ENCODE data around the gene OSCP1. TPM values are rescaled to one million over a fixed set of nuclear protein-coding genes. Genes with fewer than 3 reads are reported as not detected.

OSCP1 gene
- total and polyA plus RNA-seq, 2 donors (not counting 3 experiments of a cell fraction or from before 2014, with no cell fraction given): 4.6 to 8.3 TPM

- no peak for TF ChIP-seq GATA2 (IDR thresholded peaks at IDR 0.05; ENCODE audit: insufficient read depth, insufficient read length, low read depth, low read length)
- no peak for TF ChIP-seq MYC (IDR thresholded peaks at IDR 0.05; ENCODE audit: low read depth, low read length)
- no peak for TF ChIP-seq JUN (IDR thresholded peaks at IDR 0.05; ENCODE audit: borderline replicate concordance, insufficient read depth, insufficient read length, low read depth)
- no peak for TF ChIP-seq POLR2AphosphoS5 (IDR thresholded peaks at IDR 0.05; ENCODE audit: insufficient read depth, low read depth, low read length)
- TF ChIP-seq, protein P1, sequence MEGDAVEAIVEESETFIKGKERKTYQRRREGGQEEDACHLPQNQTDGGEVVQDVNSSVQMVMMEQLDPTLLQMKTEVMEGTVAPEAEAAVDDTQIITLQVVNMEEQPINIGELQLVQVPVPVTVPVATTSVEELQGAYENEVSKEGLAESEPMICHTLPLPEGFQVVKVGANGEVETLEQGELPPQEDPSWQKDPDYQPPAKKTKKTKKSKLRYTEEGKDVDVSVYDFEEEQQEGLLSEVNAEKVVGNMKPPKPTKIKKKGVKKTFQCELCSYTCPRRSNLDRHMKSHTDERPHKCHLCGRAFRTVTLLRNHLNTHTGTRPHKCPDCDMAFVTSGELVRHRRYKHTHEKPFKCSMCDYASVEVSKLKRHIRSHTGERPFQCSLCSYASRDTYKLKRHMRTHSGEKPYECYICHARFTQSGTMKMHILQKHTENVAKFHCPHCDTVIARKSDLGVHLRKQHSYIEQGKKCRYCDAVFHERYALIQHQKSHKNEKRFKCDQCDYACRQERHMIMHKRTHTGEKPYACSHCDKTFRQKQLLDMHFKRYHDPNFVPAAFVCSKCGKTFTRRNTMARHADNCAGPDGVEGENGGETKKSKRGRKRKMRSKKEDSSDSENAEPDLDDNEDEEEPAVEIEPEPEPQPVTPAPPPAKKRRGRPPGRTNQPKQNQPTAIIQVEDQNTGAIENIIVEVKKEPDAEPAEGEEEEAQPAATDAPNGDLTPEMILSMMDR (IDR thresholded peaks at IDR 0.05; ENCODE audit: extremely low read depth in 1 of 2, insufficient read depth in 1 of 2, low read depth in 1 of 2, low read length in 2 of 2): no peak
- TF ChIP-seq MAX (IDR thresholded peaks at IDR 0.05; ENCODE audit: insufficient read depth, insufficient read length): no peak
- no peak for TF ChIP-seq FOS (IDR thresholded peaks at IDR 0.05; ENCODE audit: borderline replicate concordance, insufficient read depth, low read length)
- no peak for TF ChIP-seq EZH2 (IDR thresholded peaks at IDR 0.05; ENCODE audit: borderline replicate concordance, low read depth, low read length, severe bottlenecking)
- TF ChIP-seq POLR2A (IDR thresholded peaks at IDR 0.05; ENCODE audit: low read depth, low read length): no peak
- no peaks in the 10 kb centered on the region for H3K27me3 ChIP-seq (ENCODE audit: control insufficient read depth in 2 of 2, insufficient read depth in 2 of 2, low read length in 2 of 2)
- no TSS peak for BruUV-seq (replicated peaks)
- H3K9ac ChIP-seq (replicated peaks; ENCODE audit: extremely low read depth, insufficient read depth, low read length): no peak overlapping the region
- H3K9me1 ChIP-seq (replicated peaks; ENCODE audit: control insufficient read depth, extremely low read depth, insufficient read depth, low read length): no peaks in the 10 kb centered on the region
- no peak overlapping the region for H3K4me2 ChIP-seq (ENCODE audit: insufficient read depth, low read length)
- ChIA-PET POLR2A (no interaction called here), CTCF (no interaction called here)
- dilution Hi-C loops (cut with MboI; ENCODE audit: extremely low pct_ligation_motif_present, low sequenced_read_pairs) (no loop called here), intact Hi-C loops (cut with micrococcal nuclease) (no loop called here)
- H3K79me2 ChIP-seq (ENCODE audit: control insufficient read depth, insufficient read depth, low read length): no peaks in the 10 kb centered on the region
- H3K4me1 ChIP-seq (ENCODE audit: control insufficient read depth, extremely low read depth, insufficient read depth, low read length): no peaks in the 10 kb centered on the region
- H3K9me3 ChIP-seq (replicated peaks; ENCODE audit: control insufficient read depth, insufficient read depth, low read length): no peaks in the 10 kb centered on the region
- FAIRE-seq: no peak
- no peak overlapping the region for H2AFZ ChIP-seq (ENCODE audit: low read depth, low read length)
- no peaks in the 10 kb centered on the region for H4K20me1 ChIP-seq (replicated peaks; ENCODE audit: control insufficient read depth, extremely low read depth, insufficient read depth, low read length)
- H3K27ac ChIP-seq (ENCODE audit: insufficient read depth, low read depth, low read length): no peak overlapping the region
- H3K36me3 ChIP-seq (ENCODE audit: control insufficient read depth in 2 of 2, extremely low read depth in 1 of 2, insufficient read depth in 2 of 2, low read length in 2 of 2): no peaks in the 10 kb centered on the region
- DNase-seq (ENCODE audit: low read depth, low spot score): no peak
- H3K4me3 ChIP-seq (replicated peaks in 1 of 3; ENCODE audit: insufficient read depth in 1 of 3, low read depth in 1 of 3, low read length in 3 of 3): no peak overlapping the region
These were observed 10.2 kb downstream of the OSCP1 start for GRCh38 chr1:36440044-36440443.

All from endothelial cell of umbilical vein (primary cell).